OCI-LY3 (cell line): Measurements from ENCODE around the gene HRCT1.
"Not testable (repeated sequence)": the region's sequence is repeated elsewhere in the genome, so short reads cannot be mapped to it uniquely, and the experiment has no call there.

Source experiments
- H2AFZ ChIP-seq: fragments of 200-600, 300-600 bp; shearing (Covaris generic); 2 replicates; pipeline ENCODE4 v1.6.0; 2014; ENCODE audit warnings: antibody characterized with exemption, low read depth, low read length
- H3K27ac ChIP-seq: fragments of 200-600, 300-600 bp; sonication (generic); 2 replicates; pipeline ENCODE4 v1.5.1; 2014; ENCODE audit warnings: mild to moderate bottlenecking, low read length, moderate library complexity, mixed read lengths
- H3K27me3 ChIP-seq: fragments of 200-600, 300-600 bp; sonication (generic); 2 replicates; pipeline ENCODE4 v1.6.1; 2014; ENCODE audit warnings: low read depth, low read length, mixed read lengths
- H3K36me3 ChIP-seq: fragments of 200-600, 300-600 bp; sonication (generic); replicated peaks from 2 replicates; pipeline ENCODE3; 2014; ENCODE audit warnings: low read depth, low read length, mixed read lengths
- H3K4me1 ChIP-seq: fragments of 300-600, 200-600 bp; sonication (generic); 2 replicates; pipeline ENCODE4 v1.6.1; 2014; ENCODE audit warnings: low read length, mixed read lengths
- H3K4me2 ChIP-seq: fragments of 200-600, 300-600 bp; sonication (generic); 2 replicates; pipeline ENCODE4 v1.6.1; 2014; ENCODE audit warnings: low read length, mixed read lengths
- H3K4me3 ChIP-seq: fragments of 300-600, 200-600 bp; sonication (generic); 2 replicates; pipeline ENCODE4 v1.5.1; 2014; ENCODE audit warnings: antibody characterized with exemption, mild to moderate bottlenecking, low read length, moderate library complexity
- H3K79me2 ChIP-seq: fragments of 300-600, 200-600 bp; shearing (Covaris generic); 2 replicates; pipeline ENCODE4 v1.6.1; 2014; ENCODE audit warnings: mild to moderate bottlenecking, low read length, mixed read lengths
- H3K9ac ChIP-seq: fragments of 300-600, 200-600 bp; shearing (Covaris generic); 2 replicates; pipeline ENCODE4 v1.6.0; 2014; ENCODE audit warnings: mild to moderate bottlenecking, low read length, moderate library complexity
- H3K9me3 ChIP-seq: fragments of 200-600, 300-600 bp; shearing (Covaris generic); 2 replicates; pipeline ENCODE4 v1.6.1; 2014; ENCODE audit warnings: low read length, mixed read lengths; ENCODE audit not compliant: insufficient read depth
- H4K20me1 ChIP-seq: fragments of 200-600, 300-600 bp; sonication (generic); 2 replicates; pipeline ENCODE4 v1.6.1; 2016; ENCODE audit warnings: low read length, mixed read lengths; ENCODE audit not compliant: insufficient read depth
- EZH2phosphoT487 ChIP-seq: fragments of 200-600 bp; shearing (Covaris generic); IDR thresholded peaks from 2 replicates; pipeline ENCODE4 v1.6.1; 2018; ENCODE audit warnings: antibody characterized with exemption, mixed run types, low read depth
- TF ChIP-seq, protein P1 (sequence below): fragments of 200-600, 300-600 bp; sonication (generic); IDR thresholded peaks from 2 replicates; pipeline ENCODE4 v1.5.1; 2014; ENCODE audit warnings: antibody characterized with exemption, low read length, low read depth

HRCT1 gene

DNA sequence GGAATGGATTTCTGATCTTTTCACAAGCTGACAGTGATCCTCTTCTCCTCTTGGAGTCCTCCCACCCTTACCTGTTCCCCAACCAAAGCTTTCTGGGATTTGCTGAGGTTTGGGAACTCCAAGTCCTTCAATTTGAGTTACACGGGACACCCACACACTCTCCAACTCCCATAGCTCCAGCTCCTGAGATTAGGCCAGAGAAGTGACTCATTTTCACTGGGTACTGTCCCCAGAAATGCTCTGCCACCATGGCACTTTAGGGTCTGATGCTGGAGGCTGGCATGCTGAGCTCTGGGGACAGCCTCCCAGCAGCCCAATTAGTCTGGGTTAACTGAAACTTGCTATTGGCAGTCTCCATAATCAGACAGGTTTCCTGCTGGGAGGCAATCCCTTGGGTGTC, 14.0 kb upstream of the HRCT1 start:
- H3K9me3 ChIP-seq = no peaks in the 10 kb centered on the region
- H3K79me2 ChIP-seq = no peaks in the 10 kb centered on the region
- no peak overlapping the region for H3K4me3 ChIP-seq
- no peak overlapping the region for H2AFZ ChIP-seq
- peaks cover 25% of the 10 kb centered on the region for H3K27me3 ChIP-seq
- H3K4me2 ChIP-seq = no peak overlapping the region
- no peak for TF ChIP-seq EZH2phosphoT487
- TF ChIP-seq, protein P1, sequence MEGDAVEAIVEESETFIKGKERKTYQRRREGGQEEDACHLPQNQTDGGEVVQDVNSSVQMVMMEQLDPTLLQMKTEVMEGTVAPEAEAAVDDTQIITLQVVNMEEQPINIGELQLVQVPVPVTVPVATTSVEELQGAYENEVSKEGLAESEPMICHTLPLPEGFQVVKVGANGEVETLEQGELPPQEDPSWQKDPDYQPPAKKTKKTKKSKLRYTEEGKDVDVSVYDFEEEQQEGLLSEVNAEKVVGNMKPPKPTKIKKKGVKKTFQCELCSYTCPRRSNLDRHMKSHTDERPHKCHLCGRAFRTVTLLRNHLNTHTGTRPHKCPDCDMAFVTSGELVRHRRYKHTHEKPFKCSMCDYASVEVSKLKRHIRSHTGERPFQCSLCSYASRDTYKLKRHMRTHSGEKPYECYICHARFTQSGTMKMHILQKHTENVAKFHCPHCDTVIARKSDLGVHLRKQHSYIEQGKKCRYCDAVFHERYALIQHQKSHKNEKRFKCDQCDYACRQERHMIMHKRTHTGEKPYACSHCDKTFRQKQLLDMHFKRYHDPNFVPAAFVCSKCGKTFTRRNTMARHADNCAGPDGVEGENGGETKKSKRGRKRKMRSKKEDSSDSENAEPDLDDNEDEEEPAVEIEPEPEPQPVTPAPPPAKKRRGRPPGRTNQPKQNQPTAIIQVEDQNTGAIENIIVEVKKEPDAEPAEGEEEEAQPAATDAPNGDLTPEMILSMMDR = no peak
- H3K27ac ChIP-seq = no peak overlapping the region
- no peaks in the 10 kb centered on the region; the same call in 1 of the 2 replicates for H3K4me1 ChIP-seq
- H4K20me1 ChIP-seq = no peaks in the 10 kb centered on the region
- no peaks in the 10 kb centered on the region for H3K36me3 ChIP-seq
- H3K9ac ChIP-seq = no peak overlapping the region

DNA sequence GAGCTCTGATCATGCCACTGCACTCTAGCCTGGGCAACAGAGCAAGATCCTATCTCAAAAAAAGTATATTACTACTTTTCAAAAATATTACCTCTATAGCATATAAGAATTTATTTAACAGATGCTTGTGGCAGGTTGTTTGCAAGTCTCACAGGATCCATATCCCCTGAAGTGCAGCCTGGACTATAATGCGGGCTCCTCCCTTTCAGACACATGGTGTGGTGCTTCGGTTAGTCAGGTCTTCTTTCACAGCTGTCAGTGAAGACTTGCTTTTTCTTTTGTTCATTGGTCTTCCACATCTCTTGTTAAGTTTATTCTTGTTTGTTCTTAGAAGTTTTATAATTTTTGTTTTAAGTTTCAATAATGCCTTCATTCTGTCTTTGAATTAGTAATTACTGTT, 9.4 kb upstream of the HRCT1 start:
- Histone ChIP-seq H3K79me2 (no peaks in the 10 kb centered on the region), H3K36me3 (no peaks in the 10 kb centered on the region), H3K9ac (no peak overlapping the region), H3K4me1 (no peaks in the 10 kb centered on the region), H3K4me3 (no peak overlapping the region), H3K4me2 (no peak overlapping the region), H2AFZ (no peak overlapping the region), H4K20me1 (no peaks in the 10 kb centered on the region), H3K27me3 (peaks cover 38% of the 10 kb centered on the region), H3K9me3 (no peaks in the 10 kb centered on the region), H3K27ac (no peak overlapping the region)
- TF ChIP-seq, protein P1 = no peak
- TF ChIP-seq EZH2phosphoT487 = no peak

DNA sequence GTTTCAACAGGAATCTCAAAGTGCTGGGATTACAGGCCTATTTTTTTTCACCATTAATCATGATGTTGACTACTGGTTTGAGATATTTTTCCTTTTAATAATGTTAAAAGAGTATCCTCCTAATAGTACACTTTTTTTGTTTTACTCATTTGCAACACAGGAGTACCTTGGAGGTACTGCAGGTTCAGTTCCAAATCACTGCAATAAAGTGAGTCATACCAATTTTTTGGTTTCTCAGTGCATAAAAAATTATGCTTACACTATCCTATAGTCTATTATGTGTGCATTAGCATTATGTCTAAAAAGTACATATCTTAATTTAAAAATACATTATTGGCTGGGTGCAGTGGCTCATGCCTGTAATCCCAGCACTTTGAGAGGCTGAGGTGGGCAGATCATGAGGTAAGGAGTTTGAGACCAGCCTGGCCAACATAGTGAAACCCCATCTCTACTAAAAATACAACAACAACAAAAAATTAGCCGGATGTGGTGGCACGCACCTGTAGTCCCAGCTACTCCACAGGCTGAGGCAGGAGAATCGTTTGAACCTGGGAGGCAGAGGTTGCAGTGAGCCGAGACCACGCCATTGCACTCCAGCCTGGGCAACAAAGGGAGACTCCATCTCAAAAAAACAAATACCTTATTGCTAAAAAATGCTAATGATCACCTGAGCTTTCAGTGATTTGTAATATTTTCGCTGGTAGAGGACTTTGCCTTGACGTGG, 8.5 kb upstream of the HRCT1 start:
- not testable (repeated sequence) for H3K4me3 ChIP-seq, H3K27ac ChIP-seq, H3K36me3 ChIP-seq, H3K9ac ChIP-seq, H3K4me1 ChIP-seq, H2AFZ ChIP-seq, H3K79me2 ChIP-seq, H4K20me1 ChIP-seq, H3K4me2 ChIP-seq, H3K9me3 ChIP-seq
- H3K27me3 ChIP-seq = peaks cover 30% of the 10 kb centered on the region

DNA sequence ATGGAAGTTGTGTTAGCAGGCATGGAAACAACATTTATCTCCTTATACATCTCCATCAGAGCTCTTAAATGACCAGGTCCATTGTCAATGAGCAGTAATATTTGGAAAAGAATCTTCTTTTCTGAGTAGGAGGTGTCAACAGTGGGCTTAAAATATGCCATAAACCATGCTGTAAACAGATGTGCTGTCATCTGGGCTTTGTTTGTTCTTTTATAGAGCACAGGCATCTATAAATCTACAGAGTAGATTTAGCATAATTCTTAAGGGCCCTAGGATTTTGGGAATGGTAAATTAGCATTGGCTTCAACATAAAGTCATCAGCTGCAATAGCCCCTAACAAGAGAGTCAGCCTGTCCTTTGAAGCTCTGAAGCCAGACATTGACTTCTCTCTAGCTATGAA, 7.7 kb upstream of the HRCT1 start:
- H3K27me3 ChIP-seq = peaks cover 24% of the 10 kb centered on the region
- no peaks in the 10 kb centered on the region for H3K9me3 ChIP-seq
- H4K20me1 ChIP-seq = no peaks in the 10 kb centered on the region
- no peak overlapping the region for H3K4me3 ChIP-seq
- H3K79me2 ChIP-seq = no peaks in the 10 kb centered on the region
- no peak overlapping the region for H3K27ac ChIP-seq
- H3K36me3 ChIP-seq = no peaks in the 10 kb centered on the region
- H3K9ac ChIP-seq = no peak overlapping the region
- no peak overlapping the region for H3K4me2 ChIP-seq
- TF ChIP-seq, protein P1 = no peak
- no peak for TF ChIP-seq EZH2phosphoT487
- no peak overlapping the region for H2AFZ ChIP-seq
- no peaks in the 10 kb centered on the region for H3K4me1 ChIP-seq
